ENCODE data around the gene ARL5C. TPM values are rescaled to one million over a fixed set of nuclear protein-coding genes. Genes with fewer than 3 reads are reported as not detected.

Gene ARL5C
- total RNA-seq, 1 experiment from 2014 or later, result not detected

GRCh38 chr17:39191750-39192510, 26.0 kb upstream of the ARL5C start:
- H3K4me3 Mint-ChIP-seq, result no peak overlapping the region

More at GRCh38 chr17:39191750-39192510, 26.0 kb upstream of the ARL5C start:
- H4K5ac ChIP-seq (ENCODE audit: insufficient read length, low read depth, low read length), result no peak overlapping the region
- peaks cover 13 to 47% (median 38%) of the 10 kb centered on the region in 3 experiments; a peak in 6 of 7 replicates for H3K36me3 Mint-ChIP-seq (ENCODE audit: insufficient read depth in 1 of 3, low read depth in 3 of 3)
- H3K56ac ChIP-seq (ENCODE audit: insufficient read length, low read depth, low read length), result no peak overlapping the region
- no peaks in the 10 kb centered on the region for H3K9me3 Mint-ChIP-seq
- H3K9ac ChIP-seq (ENCODE audit: extremely low read depth, insufficient read length, low read length), result no peak overlapping the region
- no peak overlapping the region for H3K23ac ChIP-seq (ENCODE audit: insufficient read length, low read depth, low read length)
- peaks cover 6% of the 10 kb centered on the region; the same call in 1 of the 2 replicates for H3K79me2 ChIP-seq (ENCODE audit: insufficient read depth, low read length)
- no CpG with 5 or more reads among the region's 9 CpGs for WGBS (ENCODE audit: extremely low coverage, insufficient read length, low lambda C conversion rate)
- no peak overlapping the region for H2BK120ac ChIP-seq (ENCODE audit: low read depth, low read length, poor library complexity, severe bottlenecking)
- no peak overlapping the region for H3K27ac ChIP-seq (ENCODE audit: insufficient read length, low read depth, low read length)
- no peak overlapping the region for H2BK12ac ChIP-seq (ENCODE audit: insufficient read length, low read depth, low read length)
- peaks cover 15 to 28% of the 10 kb centered on the region in 2 experiments for H3K4me1 Mint-ChIP-seq
- H4K91ac ChIP-seq (ENCODE audit: insufficient read length, low read depth, low read length), result no peak overlapping the region
- peaks cover 4% of the 10 kb centered on the region; the same call in 1 of the 2 replicates for H3K4me1 ChIP-seq (ENCODE audit: insufficient read depth, low read length)
- no peak for TF ChIP-seq CTCF (conservative IDR thresholded peaks at IDR 0.05)
- H2AFZ ChIP-seq (ENCODE audit: low read length), result no peak overlapping the region
- H3K4me2 ChIP-seq (ENCODE audit: insufficient read depth, insufficient read length, low read length), result no peak overlapping the region
- no peak overlapping the region for H3K27ac Mint-ChIP-seq
- H4K8ac ChIP-seq (replicated peaks; ENCODE audit: insufficient read length, low read depth, low read length), result no peak overlapping the region
- no peak overlapping the region for H3K14ac ChIP-seq (ENCODE audit: insufficient read depth, low read length)
- no peak overlapping the region for H2BK20ac ChIP-seq (ENCODE audit: low read depth, low read length, poor library complexity, severe bottlenecking)
- H2BK5ac ChIP-seq (ENCODE audit: insufficient read length, low read length), result no peak overlapping the region
- H3K9me3 ChIP-seq (ENCODE audit: control insufficient read depth, low read depth, low read length), result no peaks in the 10 kb centered on the region
- H3K27me3 Mint-ChIP-seq (ENCODE audit: low read depth), result no peaks in the 10 kb centered on the region
- no peak overlapping the region for H3T11ph ChIP-seq (ENCODE audit: low read length)
- no peak overlapping the region for H2BK15ac ChIP-seq (ENCODE audit: low read depth, low read length)
- peaks cover 4% of the 10 kb centered on the region; the same call in 1 of the 2 replicates for H3K27me3 ChIP-seq (ENCODE audit: insufficient read depth, low read length)
- H3K18ac ChIP-seq (ENCODE audit: insufficient read length, low read depth, low read length), result no peak overlapping the region
- H3K23me2 ChIP-seq (ENCODE audit: insufficient read length, low read depth, low read length, poor library complexity, severe bottlenecking), result peaks cover 7% of the 10 kb centered on the region
- DNase-seq, result no peak
- peaks cover 4% of the 10 kb centered on the region for H3K79me1 ChIP-seq (ENCODE audit: insufficient read depth, low read depth, low read length, poor library complexity, severe bottlenecking)
- H2AK5ac ChIP-seq (ENCODE audit: insufficient read length, low read length), result no peak overlapping the region
- H4K20me1 ChIP-seq (ENCODE audit: control insufficient read depth, insufficient read depth, insufficient read length), result peaks cover 4% of the 10 kb centered on the region
- H3K4ac ChIP-seq (ENCODE audit: low read depth, low read length), result no peak overlapping the region
